GM12874 (cell line): ENCODE data around the gene RET.

Experiments used
- CTCF ChIP-seq: IDR thresholded peaks from 2 replicates; pipeline ENCODE4 v1.5.1; 2011; ENCODE audit warnings: low read depth, mild to moderate bottlenecking, control low read depth, low read length, moderate library complexity; ENCODE audit not compliant: insufficient read depth

RET gene

GRCh38 chr10:43066481-43066880, 10.4 kb upstream of the RET start:
- no peak for TF ChIP-seq CTCF

- no peak for TF ChIP-seq CTCF
These were observed 9.3 kb upstream of the RET start for GRCh38 chr10:43067391-43068135.

GRCh38 chr10:43068136-43068395, 8.8 kb upstream of the RET start:
- no peak for TF ChIP-seq CTCF

- no peak for TF ChIP-seq CTCF
These were observed 8.2 kb upstream of the RET start for GRCh38 chr10:43068471-43069210.

- TF ChIP-seq CTCF = no peak
These were observed 7.7 kb upstream of the RET start for GRCh38 chr10:43069211-43069515.

GRCh38 chr10:43069579-43069978, 7.3 kb upstream of the RET start:
- no peak for TF ChIP-seq CTCF

GRCh38 chr10:43070121-43071085, 6.5 kb upstream of the RET start:
- no peak for TF ChIP-seq CTCF
